H9 (cell line): ENCODE data around the gene TNPO3. TPM values are rescaled to one million over a fixed set of nuclear protein-coding genes. Genes with fewer than 3 reads are reported as not detected.

Source experiments
- DNase-seq: peaks from one replicate; pipeline ENCODE4 v3.0.0-alpha.2; 2017
- H2AFZ ChIP-seq: one replicate; pipeline ENCODE4 v1.6.1; 2013; ENCODE audit warnings: mild to moderate bottlenecking, low read length, control low read depth, moderate library complexity
- H2AK5ac ChIP-seq: 2 replicates; pipeline ENCODE4 v1.6.1; 2013; ENCODE audit warnings: low read length, control low read depth, mixed read lengths; ENCODE audit not compliant: insufficient read length
- H2BK120ac ChIP-seq: one replicate; pipeline ENCODE4 v1.6.1; 2013; ENCODE audit warnings: low read depth, mild to moderate bottlenecking, low read length, control low read depth, inconsistent platforms; ENCODE audit not compliant: poor library complexity, severe bottlenecking
- H2BK12ac ChIP-seq: 2 replicates; pipeline ENCODE4 v1.6.1; 2013; ENCODE audit warnings: low read length, control low read depth, mixed read lengths, low read depth; ENCODE audit not compliant: insufficient read length
- H2BK15ac ChIP-seq: 2 replicates; pipeline ENCODE4 v1.6.1; 2013; ENCODE audit warnings: low read depth, low read length, control low read depth
- H2BK20ac ChIP-seq: one replicate; pipeline ENCODE4 v1.6.1; 2013; ENCODE audit warnings: low read depth, mild to moderate bottlenecking, low read length, control low read depth, inconsistent platforms; ENCODE audit not compliant: poor library complexity, severe bottlenecking
- H2BK5ac ChIP-seq: 2 replicates; pipeline ENCODE4 v1.6.1; 2013; ENCODE audit warnings: low read length, control low read depth, mixed read lengths; ENCODE audit not compliant: insufficient read length
- H3K14ac ChIP-seq: 2 replicates; pipeline ENCODE4 v1.6.1; 2013; ENCODE audit warnings: low read length, control low read depth; ENCODE audit not compliant: insufficient read depth
- H3K18ac ChIP-seq: 2 replicates; pipeline ENCODE4 v1.6.1; 2013; ENCODE audit warnings: low read depth, mild to moderate bottlenecking, mixed read lengths, low read length, control low read depth; ENCODE audit not compliant: insufficient read length
- H3K23ac ChIP-seq: 2 replicates; pipeline ENCODE4 v1.6.1; 2013; ENCODE audit warnings: low read length, control low read depth, mixed read lengths, low read depth; ENCODE audit not compliant: insufficient read length
- H3K23me2 ChIP-seq: 2 replicates; pipeline ENCODE4 v1.6.1; 2013; ENCODE audit warnings: low read depth, mild to moderate bottlenecking, mixed read lengths, low read length, control low read depth; ENCODE audit not compliant: insufficient read length, poor library complexity, severe bottlenecking
- H3K27ac ChIP-seq: 2 replicates; pipeline ENCODE4 v1.5.1; 2013; ENCODE audit warnings: low read length, control low read depth, mixed read lengths, low read depth; ENCODE audit not compliant: insufficient read length
- H3K27me3 ChIP-seq: 2 replicates; pipeline ENCODE4 v1.6.1; 2013; ENCODE audit warnings: low read length, control low read depth, inconsistent platforms; ENCODE audit not compliant: insufficient read depth
- H3K4ac ChIP-seq: 2 replicates; pipeline ENCODE4 v1.6.1; 2013; ENCODE audit warnings: low read depth, mild to moderate bottlenecking, control low read depth, inconsistent platforms, low read length, moderate library complexity
- H3K4me1 ChIP-seq: 2 replicates; pipeline ENCODE4 v1.6.1; 2013; ENCODE audit warnings: low read length, control low read depth, inconsistent platforms; ENCODE audit not compliant: insufficient read depth
- H3K4me2 ChIP-seq: 2 replicates; pipeline ENCODE4 v1.6.1; 2013; ENCODE audit warnings: low read length, control low read depth, mixed read lengths; ENCODE audit not compliant: insufficient read length, insufficient read depth
- H3K56ac ChIP-seq: 2 replicates; pipeline ENCODE4 v1.6.1; 2013; ENCODE audit warnings: low read depth, mild to moderate bottlenecking, mixed read lengths, low read length, control low read depth; ENCODE audit not compliant: insufficient read length
- H3K79me1 ChIP-seq: 2 replicates; pipeline ENCODE4 v1.6.1; 2013; ENCODE audit warnings: low read depth, mild to moderate bottlenecking, moderate library complexity, low read length, control low read depth, inconsistent platforms; ENCODE audit not compliant: insufficient read depth, poor library complexity, severe bottlenecking
- H3K79me2 ChIP-seq: 2 replicates; pipeline ENCODE4 v1.6.1; 2013; ENCODE audit warnings: low read length, control low read depth, inconsistent platforms; ENCODE audit not compliant: insufficient read depth
- H3K9ac ChIP-seq: 2 replicates; pipeline ENCODE4 v1.6.1; 2013; ENCODE audit warnings: low read length, control low read depth, mixed read lengths; ENCODE audit not compliant: insufficient read length; ENCODE audit errors: extremely low read depth
- H3K9me3 ChIP-seq: one replicate; pipeline ENCODE4 v1.6.1; 2013; ENCODE audit warnings: low read depth, low read length, inconsistent platforms; ENCODE audit not compliant: control insufficient read depth
- H3T11ph ChIP-seq: one replicate; pipeline ENCODE4 v1.6.1; 2013; ENCODE audit warnings: mild to moderate bottlenecking, low read length, control low read depth, inconsistent platforms
- H4K20me1 ChIP-seq: one replicate; pipeline ENCODE4 v1.6.1; 2013; ENCODE audit not compliant: control insufficient read depth, insufficient read length, insufficient read depth
- H4K5ac ChIP-seq: 2 replicates; pipeline ENCODE4 v1.6.1; 2013; ENCODE audit warnings: low read depth, mild to moderate bottlenecking, mixed read lengths, low read length, control low read depth; ENCODE audit not compliant: insufficient read length
- H4K8ac ChIP-seq: replicated peaks from 2 replicates; pipeline ENCODE4 v1.6.1; 2013; ENCODE audit warnings: low read length, control low read depth, mixed read lengths, low read depth; ENCODE audit not compliant: insufficient read length
- H4K91ac ChIP-seq: 2 replicates; pipeline ENCODE4 v1.6.1; 2013; ENCODE audit warnings: low read depth, mild to moderate bottlenecking, moderate library complexity, mixed read lengths, low read length, control low read depth; ENCODE audit not compliant: insufficient read length
- H3K27ac Mint-ChIP-seq, 3 experiments: 2 replicates in 2 of 3; 3 replicates in 1 of 3; pipeline ENCODE4 v1.8.0; 2020 to 2021; ENCODE audit warnings: mixed read lengths in 3 of 3, mild to moderate bottlenecking in 1 of 3, moderate library complexity in 1 of 3
- H3K27me3 Mint-ChIP-seq: 2 replicates; pipeline ENCODE4 v1.8.0; 2021; ENCODE audit warnings: low read depth, mild to moderate bottlenecking, moderate library complexity, mixed read lengths
- H3K36me3 Mint-ChIP-seq, 3 experiments: 2 replicates in 2 of 3; 3 replicates in 1 of 3; pipeline ENCODE4 v1.8.0; 2020 to 2021; ENCODE audit warnings: low read depth in 3 of 3, mixed read lengths in 3 of 3; ENCODE audit not compliant: insufficient read depth in 1 of 3
- H3K4me1 Mint-ChIP-seq, 2 experiments: 2 replicates each; pipeline ENCODE4 v1.8.0; 2020; ENCODE audit warnings: mixed read lengths in 2 of 2
- H3K4me3 Mint-ChIP-seq, 2 experiments: 2 replicates in 1 of 2; 3 replicates in 1 of 2; pipeline ENCODE4 v1.8.0; 2020 to 2021; ENCODE audit warnings: mild to moderate bottlenecking in 2 of 2, mixed read lengths in 2 of 2, moderate library complexity in 1 of 2
- H3K9me3 Mint-ChIP-seq, 2 experiments: 2 replicates in 1 of 2; 3 replicates in 1 of 2; pipeline ENCODE4 v1.8.0; 2020; ENCODE audit warnings: mild to moderate bottlenecking in 2 of 2, mixed read lengths in 2 of 2, moderate library complexity in 1 of 2
- WGBS: extraction: QIAGEN DNeasy Blood & Tissue Kit; methylation state at CpG from one replicate; pipeline ENCODE4 v1.1.7; 2013; ENCODE audit warnings: missing lambda C conversion rate, low lambda C conversion rate, mixed read lengths; ENCODE audit not compliant: insufficient read length; ENCODE audit errors: extremely low coverage; 5-methylcytosine and 5-hydroxymethylcytosine counted together
- total RNA-seq: library from RNA; stranded (reverse); gene quantifications from 2 replicates; pipeline ENCODE4 v1.2.1, GENCODE V29; 2021
- TF ChIP-seq, protein P1 (sequence below): fragments of 200-600 bp; sonication (generic); conservative IDR thresholded peaks from 3 replicates; pipeline ENCODE4 v1.8.0; 2021; ENCODE audit warnings: antibody characterized with exemption, mild to moderate bottlenecking

The TNPO3 gene
- total RNA-seq, 1 experiment from 2014 or later, result 90.1 TPM

DNA sequence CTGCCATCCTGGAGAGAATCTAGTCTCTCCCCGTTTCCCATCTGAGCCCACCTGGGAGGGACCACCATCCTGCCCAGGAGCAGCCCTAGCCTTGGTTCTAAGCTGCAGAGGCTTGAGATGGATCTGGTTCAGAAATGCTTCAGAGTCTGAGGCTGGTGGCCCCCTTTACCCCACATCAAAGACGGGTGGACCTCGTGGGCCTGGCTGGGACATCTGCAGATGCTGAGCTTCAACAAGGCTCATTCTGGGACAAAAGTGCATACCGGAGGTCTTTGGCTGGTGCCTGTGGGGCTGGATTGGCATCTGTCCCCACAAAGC, 122.1 kb downstream of the TNPO3 start:
- no peaks in the 10 kb centered on the region; a peak in 1 of 7 replicates for H3K36me3 Mint-ChIP-seq
- Histone ChIP-seq H3T11ph (no peak overlapping the region), H2BK12ac (no peak overlapping the region), H3K27ac (no peak overlapping the region), H2AK5ac (no peak overlapping the region), H3K56ac (no peak overlapping the region), H3K9ac (no peak overlapping the region), H3K23me2 (no peaks in the 10 kb centered on the region), H2BK20ac (no peak overlapping the region), H3K23ac (no peak overlapping the region), H4K5ac (no peak overlapping the region), H3K4ac (no peak overlapping the region), H3K79me1 (no peaks in the 10 kb centered on the region), H2AFZ (no peak overlapping the region), H2BK120ac (no peak overlapping the region), H2BK15ac (no peak overlapping the region), H4K20me1 (no peaks in the 10 kb centered on the region), H3K27me3 (peaks cover 11% of the 10 kb centered on the region; the same call in 1 of the 2 replicates), H3K9me3 (no peaks in the 10 kb centered on the region), H3K18ac (no peak overlapping the region), H3K4me1 (no peaks in the 10 kb centered on the region), H4K8ac (no peak overlapping the region), H3K14ac (no peak overlapping the region), H3K4me2 (no peak overlapping the region), H4K91ac (no peak overlapping the region), H2BK5ac (no peak overlapping the region), H3K79me2 (no peaks in the 10 kb centered on the region)
- H3K4me1 Mint-ChIP-seq, result peaks cover 2 to 8% of the 10 kb centered on the region in 2 experiments; a peak in 3 of 4 replicates
- H3K9me3 Mint-ChIP-seq, result peaks cover 5% of the 10 kb centered on the region in 2 experiments; a peak in 3 of 5 replicates
- TF ChIP-seq, protein P1, sequence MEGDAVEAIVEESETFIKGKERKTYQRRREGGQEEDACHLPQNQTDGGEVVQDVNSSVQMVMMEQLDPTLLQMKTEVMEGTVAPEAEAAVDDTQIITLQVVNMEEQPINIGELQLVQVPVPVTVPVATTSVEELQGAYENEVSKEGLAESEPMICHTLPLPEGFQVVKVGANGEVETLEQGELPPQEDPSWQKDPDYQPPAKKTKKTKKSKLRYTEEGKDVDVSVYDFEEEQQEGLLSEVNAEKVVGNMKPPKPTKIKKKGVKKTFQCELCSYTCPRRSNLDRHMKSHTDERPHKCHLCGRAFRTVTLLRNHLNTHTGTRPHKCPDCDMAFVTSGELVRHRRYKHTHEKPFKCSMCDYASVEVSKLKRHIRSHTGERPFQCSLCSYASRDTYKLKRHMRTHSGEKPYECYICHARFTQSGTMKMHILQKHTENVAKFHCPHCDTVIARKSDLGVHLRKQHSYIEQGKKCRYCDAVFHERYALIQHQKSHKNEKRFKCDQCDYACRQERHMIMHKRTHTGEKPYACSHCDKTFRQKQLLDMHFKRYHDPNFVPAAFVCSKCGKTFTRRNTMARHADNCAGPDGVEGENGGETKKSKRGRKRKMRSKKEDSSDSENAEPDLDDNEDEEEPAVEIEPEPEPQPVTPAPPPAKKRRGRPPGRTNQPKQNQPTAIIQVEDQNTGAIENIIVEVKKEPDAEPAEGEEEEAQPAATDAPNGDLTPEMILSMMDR, result no peak
- H3K27me3 Mint-ChIP-seq, result peaks cover 45% of the 10 kb centered on the region
- H3K27ac Mint-ChIP-seq, result no peak overlapping the region
- DNase-seq, result no peak
- H3K4me3 Mint-ChIP-seq, result no peak overlapping the region
- no CpG with 5 or more reads among the region's 4 CpGs for WGBS
